ENCODE results near the gene UNC79.
"Not testable (repeated sequence)": the region's sequence is repeated elsewhere in the genome, so short reads cannot be mapped to it uniquely, and the experiment has no call there.

The UNC79 gene

GRCh38 chr14:93493054-93493453 lies 62.3 kb downstream of the UNC79 start:
- in situ Hi-C loops (cut with MboI; ENCODE audit: low sequenced_read_pairs): no loop called here

- in situ Hi-C loops (cut with MboI; ENCODE audit: low sequenced_read_pairs): not testable (repeated sequence)
These were observed 62.9 kb downstream of the UNC79 start for GRCh38 chr14:93493622-93494021.

GRCh38 chr14:93496856-93497741 lies 66.4 kb downstream of the UNC79 start:
- in situ Hi-C loops (cut with MboI; ENCODE audit: low sequenced_read_pairs): no loop called here

GRCh38 chr14:93510056-93510455 lies 79.3 kb downstream of the UNC79 start:
- in situ Hi-C loops (cut with MboI; ENCODE audit: low sequenced_read_pairs): no loop called here

GRCh38 chr14:93511001-93511400 lies 80.3 kb downstream of the UNC79 start:
- in situ Hi-C loops (cut with MboI; ENCODE audit: low sequenced_read_pairs): no loop called here

- in situ Hi-C loops (cut with MboI; ENCODE audit: low sequenced_read_pairs): no loop called here
These were observed 89.4 kb downstream of the UNC79 start for GRCh38 chr14:93520053-93520607.

GRCh38 chr14:93522221-93522620 lies 91.5 kb downstream of the UNC79 start:
- in situ Hi-C loops (cut with MboI; ENCODE audit: low sequenced_read_pairs): no loop called here

GRCh38 chr14:93525216-93525615 lies 94.5 kb downstream of the UNC79 start:
- in situ Hi-C loops (cut with MboI; ENCODE audit: low sequenced_read_pairs): loop anchor here (25.0 kb wide), 1 partner anchor 288 kb away; no protein-coding TSS in a partner anchor

- in situ Hi-C loops (cut with MboI; ENCODE audit: low sequenced_read_pairs): loop anchor here (25.0 kb wide), 1 partner anchor 289 kb away; no protein-coding TSS in a partner anchor
These were observed 95.1 kb downstream of the UNC79 start for GRCh38 chr14:93525696-93526451.

- in situ Hi-C loops (cut with MboI; ENCODE audit: low sequenced_read_pairs): loop anchor here (25.0 kb wide), 1 partner anchor 290 kb away; no protein-coding TSS in a partner anchor
These were observed 96.5 kb downstream of the UNC79 start for GRCh38 chr14:93527203-93527607.

GRCh38 chr14:93528884-93529558 lies 98.3 kb downstream of the UNC79 start:
- in situ Hi-C loops (cut with MboI; ENCODE audit: low sequenced_read_pairs): loop anchor here (25.0 kb wide), 1 partner anchor 292 kb away; no protein-coding TSS in a partner anchor

- in situ Hi-C loops (cut with MboI; ENCODE audit: low sequenced_read_pairs): loop anchor here (25.0 kb wide), 1 partner anchor 294 kb away; no protein-coding TSS in a partner anchor
These were observed 100.9 kb downstream of the UNC79 start for GRCh38 chr14:93531644-93532043.

- in situ Hi-C loops (cut with MboI; ENCODE audit: low sequenced_read_pairs): loop anchor here (25.0 kb wide), 1 partner anchor 295 kb away; no protein-coding TSS in a partner anchor
These were observed 101.8 kb downstream of the UNC79 start for GRCh38 chr14:93532541-93532940.

GRCh38 chr14:93533437-93533836 lies 102.7 kb downstream of the UNC79 start:
- in situ Hi-C loops (cut with MboI; ENCODE audit: low sequenced_read_pairs): loop anchor here (25.0 kb wide), 1 partner anchor 296 kb away; no protein-coding TSS in a partner anchor

- in situ Hi-C loops (cut with MboI; ENCODE audit: low sequenced_read_pairs): loop anchor here (25.0 kb wide), 1 partner anchor 297 kb away; no protein-coding TSS in a partner anchor
These were observed 103.1 kb downstream of the UNC79 start for GRCh38 chr14:93533842-93534241.

GRCh38 chr14:93535537-93535936 lies 104.8 kb downstream of the UNC79 start:
- in situ Hi-C loops (cut with MboI; ENCODE audit: low sequenced_read_pairs): loop anchor here (25.0 kb wide), 1 partner anchor 298 kb away; no protein-coding TSS in a partner anchor

- in situ Hi-C loops (cut with MboI; ENCODE audit: low sequenced_read_pairs): loop anchor here (25.0 kb wide), 1 partner anchor 300 kb away; no protein-coding TSS in a partner anchor
These were observed 106.2 kb downstream of the UNC79 start for GRCh38 chr14:93536945-93537344.

GRCh38 chr14:93537951-93538350 lies 107.2 kb downstream of the UNC79 start:
- in situ Hi-C loops (cut with MboI; ENCODE audit: low sequenced_read_pairs): loop anchor here (25.0 kb wide), 1 partner anchor 301 kb away; no protein-coding TSS in a partner anchor

- in situ Hi-C loops (cut with MboI; ENCODE audit: low sequenced_read_pairs): loop anchor here (25.0 kb wide), 1 partner anchor 301 kb away; no protein-coding TSS in a partner anchor
These were observed 107.7 kb downstream of the UNC79 start for GRCh38 chr14:93538413-93538812.

GRCh38 chr14:93540235-93540634 lies 109.5 kb downstream of the UNC79 start:
- in situ Hi-C loops (cut with MboI; ENCODE audit: low sequenced_read_pairs): loop anchor here (25.0 kb wide), 1 partner anchor 303 kb away; no protein-coding TSS in a partner anchor

Data from HL-60/S4 (cell line).